Mesodermal cell (in vitro differentiated cells): Measurements from ENCODE around the gene SLC6A3. TPM values are rescaled to one million over a fixed set of nuclear protein-coding genes. Genes with fewer than 3 reads are reported as not detected.

Source experiments
- H3K27ac ChIP-seq: 2 replicates; pipeline ENCODE4 v1.7.0; 2013; ENCODE audit warnings: mild to moderate bottlenecking, low read depth, low read length, moderate library complexity; ENCODE audit not compliant: severe bottlenecking
- H3K36me3 ChIP-seq: 2 replicates; pipeline ENCODE4 v1.7.1; 2013; ENCODE audit warnings: mild to moderate bottlenecking, low read length, moderate library complexity; ENCODE audit not compliant: control insufficient read depth, insufficient read depth
- H3K4me1 ChIP-seq: one replicate; pipeline ENCODE4 v1.7.1; 2013; ENCODE audit warnings: mild to moderate bottlenecking, low read length; ENCODE audit not compliant: insufficient read depth, control insufficient read depth, poor library complexity, severe bottlenecking
- H3K4me3 ChIP-seq: 2 replicates; pipeline ENCODE4 v1.7.0; 2013; ENCODE audit warnings: low read length, control low read depth, mild to moderate bottlenecking; ENCODE audit not compliant: insufficient read depth, poor library complexity, severe bottlenecking; ENCODE audit errors: extremely low read depth
- H3K9me3 ChIP-seq: 2 replicates; pipeline ENCODE4 v1.7.1; 2013; ENCODE audit warnings: mild to moderate bottlenecking, low read length, moderate library complexity; ENCODE audit not compliant: control insufficient read depth
- WGBS, 2 experiments: methylation state at CpG; one replicate each; pipeline ENCODE4 v1.1.5; 2013; ENCODE audit warnings: missing lambda C conversion rate in 2 of 2; ENCODE audit not compliant: insufficient coverage in 2 of 2; 5-methylcytosine and 5-hydroxymethylcytosine counted together
- polyA plus RNA-seq, 2 experiments: library from polyadenylated mRNA; stranded (reverse); fragments of 50-300 nt; gene quantifications; one replicate each; pipeline ENCODE4 v1.2.3, GENCODE V29; 2013

SLC6A3 gene
- not detected for polyA plus RNA-seq (2013, experiment 1 of 2)
- not detected for polyA plus RNA-seq (2013, experiment 2 of 2)

- peak within 1 kb of the TSS; percentile 14 for H3K4me3 ChIP-seq
- no peak within 1 kb of the TSS for H3K27ac ChIP-seq
- WGBS, 2 experiments: 0 to 1% methylated on average over 15 to 35 of the region's 52 CpGs
- H3K4me1 ChIP-seq: no peaks in the 10 kb centered on the region
- no peaks in the 10 kb centered on the region for H3K36me3 ChIP-seq
- H3K9me3 ChIP-seq: no peaks in the 10 kb centered on the region
Observed at GRCh38 chr5:1445313-1445688, at the start of gene SLC6A3. SLC6A3 (minus strand) TSS chr5:1445440; CDS start chr5:1443197, 2,243 bp downstream.

- Histone ChIP-seq H3K4me1 (peaks cover 5% of the 10 kb centered on the region), H3K36me3 (peaks cover 86% of the 10 kb centered on the region), H3K4me3 (no peak overlapping the region), H3K9me3 (no peaks in the 10 kb centered on the region), H3K27ac (no peak overlapping the region)
- WGBS, 2 experiments: 93 to 95% methylated on average over 10 to 11 of the region's 12 CpGs
Observed at GRCh38 chr5:1493941-1494340, 48.7 kb upstream of the SLC6A3 start.

- H3K4me1 ChIP-seq: peaks cover 5% of the 10 kb centered on the region
- 93 to 94% methylated on average over 14 of the region's 16 CpGs for WGBS, 2 experiments
- no peaks in the 10 kb centered on the region for H3K9me3 ChIP-seq
- no peak overlapping the region for H3K27ac ChIP-seq
- no peak overlapping the region for H3K4me3 ChIP-seq
- peaks cover 86% of the 10 kb centered on the region for H3K36me3 ChIP-seq
Observed at GRCh38 chr5:1493413-1493812, 48.2 kb upstream of the SLC6A3 start.

GRCh38 chr5:1492757-1493156 lies 47.5 kb upstream of the SLC6A3 start:
- peaks cover 5% of the 10 kb centered on the region for H3K4me1 ChIP-seq
- H3K4me3 ChIP-seq: no peak overlapping the region
- WGBS, 2 experiments: 91 to 94% methylated on average over 11 to 12 of the region's 12 CpGs
- peaks cover 86% of the 10 kb centered on the region for H3K36me3 ChIP-seq
- H3K9me3 ChIP-seq: no peaks in the 10 kb centered on the region
- H3K27ac ChIP-seq: no peak overlapping the region

GRCh38 chr5:1490376-1490775 lies 45.1 kb upstream of the SLC6A3 start:
- H3K4me3 ChIP-seq: no peak overlapping the region
- no peaks in the 10 kb centered on the region for H3K9me3 ChIP-seq
- no peak overlapping the region for H3K27ac ChIP-seq
- H3K36me3 ChIP-seq: peaks cover 92% of the 10 kb centered on the region
- peaks cover 5% of the 10 kb centered on the region for H3K4me1 ChIP-seq
- 95 to 99% methylated on average over 12 of the region's 12 CpGs for WGBS, 2 experiments

- no peak overlapping the region for H3K4me3 ChIP-seq
- H3K27ac ChIP-seq: no peak overlapping the region
- no peaks in the 10 kb centered on the region for H3K9me3 ChIP-seq
- H3K4me1 ChIP-seq: peaks cover 5% of the 10 kb centered on the region
- WGBS, 2 experiments: 96 to 97% methylated on average over 12 to 18 of the region's 18 CpGs
- peaks cover 96% of the 10 kb centered on the region for H3K36me3 ChIP-seq
Observed at GRCh38 chr5:1489754-1490153, 44.5 kb upstream of the SLC6A3 start.

- Histone ChIP-seq H3K9me3 (no peaks in the 10 kb centered on the region), H3K4me1 (peaks cover 5% of the 10 kb centered on the region), H3K27ac (peak overlapping the region; percentile 33), H3K36me3 (peaks cover 95% of the 10 kb centered on the region), H3K4me3 (no peak overlapping the region)
- 97% methylated on average over 10 to 12 of the region's 14 CpGs for WGBS, 2 experiments
Observed at GRCh38 chr5:1488882-1489680, 43.8 kb upstream of the SLC6A3 start.

- Histone ChIP-seq H3K27ac (no peak overlapping the region), H3K4me1 (peaks cover 5% of the 10 kb centered on the region), H3K4me3 (no peak overlapping the region), H3K9me3 (no peaks in the 10 kb centered on the region), H3K36me3 (peaks cover 78% of the 10 kb centered on the region)
- WGBS, 2 experiments: 95 to 97% methylated on average over 23 to 27 of the region's 27 CpGs
Observed at GRCh38 chr5:1487079-1487764, 42.0 kb upstream of the SLC6A3 start.

- Histone ChIP-seq H3K27ac (no peak overlapping the region), H3K4me1 (peaks cover 5% of the 10 kb centered on the region), H3K36me3 (peaks cover 68% of the 10 kb centered on the region), H3K4me3 (no peak overlapping the region), H3K9me3 (no peaks in the 10 kb centered on the region)
- WGBS, 2 experiments: 93 to 95% methylated on average over 8 to 12 of the region's 13 CpGs
Observed at GRCh38 chr5:1486271-1486670, 41.0 kb upstream of the SLC6A3 start.

- Histone ChIP-seq H3K9me3 (no peaks in the 10 kb centered on the region), H3K36me3 (peaks cover 62% of the 10 kb centered on the region), H3K4me1 (peaks cover 5% of the 10 kb centered on the region), H3K27ac (no peak overlapping the region), H3K4me3 (no peak overlapping the region)
- 95% methylated on average over 13 to 14 of the region's 15 CpGs for WGBS, 2 experiments
Observed at GRCh38 chr5:1485579-1486118, 40.4 kb upstream of the SLC6A3 start.
